Measurements from ENCODE around the gene NOD1. TPM values are rescaled to one million over a fixed set of nuclear protein-coding genes. Genes with fewer than 3 reads are reported as not detected.
A peak's percentile ranks its signal among the peaks of the same experiment; 100 is the strongest.

NOD1 gene
- total and polyA plus RNA-seq, 2 of the 13 experiments (the other 11 are each of a cell fraction or from before 2014, with no cell fraction given): 1.7 to 2.9 TPM

- TF ChIP-seq, protein P1, sequence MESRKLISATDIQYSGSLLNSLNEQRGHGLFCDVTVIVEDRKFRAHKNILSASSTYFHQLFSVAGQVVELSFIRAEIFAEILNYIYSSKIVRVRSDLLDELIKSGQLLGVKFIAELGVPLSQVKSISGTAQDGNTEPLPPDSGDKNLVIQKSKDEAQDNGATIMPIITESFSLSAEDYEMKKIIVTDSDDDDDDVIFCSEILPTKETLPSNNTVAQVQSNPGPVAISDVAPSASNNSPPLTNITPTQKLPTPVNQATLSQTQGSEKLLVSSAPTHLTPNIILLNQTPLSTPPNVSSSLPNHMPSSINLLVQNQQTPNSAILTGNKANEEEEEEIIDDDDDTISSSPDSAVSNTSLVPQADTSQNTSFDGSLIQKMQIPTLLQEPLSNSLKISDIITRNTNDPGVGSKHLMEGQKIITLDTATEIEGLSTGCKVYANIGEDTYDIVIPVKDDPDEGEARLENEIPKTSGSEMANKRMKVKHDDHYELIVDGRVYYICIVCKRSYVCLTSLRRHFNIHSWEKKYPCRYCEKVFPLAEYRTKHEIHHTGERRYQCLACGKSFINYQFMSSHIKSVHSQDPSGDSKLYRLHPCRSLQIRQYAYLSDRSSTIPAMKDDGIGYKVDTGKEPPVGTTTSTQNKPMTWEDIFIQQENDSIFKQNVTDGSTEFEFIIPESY (CRISPR knock-in tag; IDR thresholded peaks at IDR 0.05): no peak
- TF ChIP-seq TERF1 (CRISPR knock-in tag; IDR thresholded peaks at IDR 0.05): no peak
- no peak for TF ChIP-seq ATM (IDR thresholded peaks at IDR 0.05; ENCODE audit: borderline replicate concordance)
- TF ChIP-seq ZNF44 (CRISPR knock-in tag; IDR thresholded peaks at IDR 0.05): no peak
- no peak for TF ChIP-seq HES4 (CRISPR knock-in tag; IDR thresholded peaks at IDR 0.05; ENCODE audit: borderline replicate concordance)
- TF ChIP-seq TEAD3 (CRISPR knock-in tag; optimal IDR thresholded peaks at IDR 0.05; ENCODE audit: borderline replicate concordance): peak; percentile 62
- peak; percentile 36 for TF ChIP-seq SKI (IDR thresholded peaks at IDR 0.05; ENCODE audit: partially characterized antibody)
- TF ChIP-seq DDIT3 (CRISPR knock-in tag; IDR thresholded peaks at IDR 0.05): no peak
Observed at GRCh38 chr7:30469303-30469702, 9.3 kb downstream of the NOD1 start (continued).

DNA sequence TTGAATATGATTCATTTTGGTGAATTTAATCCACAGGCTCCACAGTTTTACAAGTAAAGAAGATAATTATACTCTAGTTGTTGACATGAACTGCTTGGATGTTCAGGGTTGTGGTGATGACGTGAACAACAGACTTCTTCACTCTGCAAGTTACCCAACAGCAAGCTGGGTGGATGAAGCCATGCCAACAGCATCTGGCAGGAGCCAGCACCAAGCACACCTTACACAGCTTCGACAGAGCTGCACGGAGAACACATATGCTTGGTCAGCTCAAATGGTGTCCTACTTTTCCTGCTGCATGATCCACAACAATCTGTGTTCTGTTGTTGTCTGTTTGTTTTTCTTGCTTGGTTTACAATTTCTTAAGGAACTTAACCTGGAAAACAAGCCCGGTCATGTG is 9.8 kb downstream of the NOD1 start:
- Histone ChIP-seq H3K79me2 (ENCODE audit: insufficient read depth, low read length) (no peaks in the 10 kb centered on the region), H2AFZ (ENCODE audit: low read length) (peak overlapping the region; percentile 45), H3K4me3 (replicated peaks in 1 of 3; ENCODE audit: insufficient read depth in 1 of 3, low read depth in 2 of 3, low read length in 3 of 3) (no peak overlapping the region; a peak in 1 of 6 replicates), H4K20me1 (ENCODE audit: insufficient read depth, low read length) (no peaks in the 10 kb centered on the region), H3K4me1 (ENCODE audit: insufficient read depth, low read length) (peaks cover 19% of the 10 kb centered on the region), H3K36me3 (replicated peaks in 1 of 2; ENCODE audit: control insufficient read depth in 1 of 2, insufficient read depth in 2 of 2, low read length in 2 of 2) (no peaks in the 10 kb centered on the region), H3K9ac (ENCODE audit: insufficient read depth, low read depth, low read length) (no peak overlapping the region), H3K9me3 (ENCODE audit: low read length) (no peaks in the 10 kb centered on the region), H3K27ac (ENCODE audit: extremely low read length, insufficient read depth, low read length) (no peak overlapping the region), H3K27me3 (ENCODE audit: control insufficient read depth in 1 of 2, insufficient read depth in 2 of 2, low read length in 2 of 2) (no peaks in the 10 kb centered on the region), H3K4me2 (ENCODE audit: low read depth, low read length) (peak overlapping the region; percentile 44)
- intact Hi-C loops (cut with micrococcal nuclease; ENCODE audit: unreplicated experiment): no loop called here
- DNase-seq (ENCODE audit: low spot score) (no peak), ATAC-seq (no peak), FAIRE-seq (no peak)
- in situ Hi-C loops (cut with HindIII; ENCODE audit: extremely low pct_ligation_motif_present, low pct_unique_long_range_greater_than_20kb): no loop called here
- BruUV-seq (replicated peaks): no TSS peak
- POLR2A ChIA-PET: interaction anchor here (0.6 to 1.3 kb wide), 4 partner anchors 9 to 95 kb away, joined by 3 to 12 read pairs (median 6); partner anchors contain the start of gene NOD1
- 98% methylated on average over 4 of the region's 4 CpGs for WGBS (ENCODE audit: low lambda C conversion rate)
- CTCF ChIA-PET (ENCODE audit: low intra/inter-chr PET ratio, low total read pairs): no interaction called here
- TF ChIP-seq AGO1 (IDR thresholded peaks at IDR 0.05; ENCODE audit: low read depth, low read length, poor library complexity, severe bottlenecking): no peak
- TF ChIP-seq ZNF83 (CRISPR knock-in tag; IDR thresholded peaks at IDR 0.05; ENCODE audit: borderline replicate concordance): 0 out of 2 replicates have a peak, but pooled peaks have one; percentile 36
- TF ChIP-seq, protein P2, sequence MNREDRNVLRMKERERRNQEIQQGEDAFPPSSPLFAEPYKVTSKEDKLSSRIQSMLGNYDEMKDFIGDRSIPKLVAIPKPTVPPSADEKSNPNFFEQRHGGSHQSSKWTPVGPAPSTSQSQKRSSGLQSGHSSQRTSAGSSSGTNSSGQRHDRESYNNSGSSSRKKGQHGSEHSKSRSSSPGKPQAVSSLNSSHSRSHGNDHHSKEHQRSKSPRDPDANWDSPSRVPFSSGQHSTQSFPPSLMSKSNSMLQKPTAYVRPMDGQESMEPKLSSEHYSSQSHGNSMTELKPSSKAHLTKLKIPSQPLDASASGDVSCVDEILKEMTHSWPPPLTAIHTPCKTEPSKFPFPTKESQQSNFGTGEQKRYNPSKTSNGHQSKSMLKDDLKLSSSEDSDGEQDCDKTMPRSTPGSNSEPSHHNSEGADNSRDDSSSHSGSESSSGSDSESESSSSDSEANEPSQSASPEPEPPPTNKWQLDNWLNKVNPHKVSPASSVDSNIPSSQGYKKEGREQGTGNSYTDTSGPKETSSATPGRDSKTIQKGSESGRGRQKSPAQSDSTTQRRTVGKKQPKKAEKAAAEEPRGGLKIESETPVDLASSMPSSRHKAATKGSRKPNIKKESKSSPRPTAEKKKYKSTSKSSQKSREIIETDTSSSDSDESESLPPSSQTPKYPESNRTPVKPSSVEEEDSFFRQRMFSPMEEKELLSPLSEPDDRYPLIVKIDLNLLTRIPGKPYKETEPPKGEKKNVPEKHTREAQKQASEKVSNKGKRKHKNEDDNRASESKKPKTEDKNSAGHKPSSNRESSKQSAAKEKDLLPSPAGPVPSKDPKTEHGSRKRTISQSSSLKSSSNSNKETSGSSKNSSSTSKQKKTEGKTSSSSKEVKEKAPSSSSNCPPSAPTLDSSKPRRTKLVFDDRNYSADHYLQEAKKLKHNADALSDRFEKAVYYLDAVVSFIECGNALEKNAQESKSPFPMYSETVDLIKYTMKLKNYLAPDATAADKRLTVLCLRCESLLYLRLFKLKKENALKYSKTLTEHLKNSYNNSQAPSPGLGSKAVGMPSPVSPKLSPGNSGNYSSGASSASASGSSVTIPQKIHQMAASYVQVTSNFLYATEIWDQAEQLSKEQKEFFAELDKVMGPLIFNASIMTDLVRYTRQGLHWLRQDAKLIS (CRISPR knock-in tag; IDR thresholded peaks at IDR 0.05): no peak
- no peak for TF ChIP-seq ZFP62 (CRISPR knock-in tag; IDR thresholded peaks at IDR 0.05)
- TF ChIP-seq, protein P3, sequence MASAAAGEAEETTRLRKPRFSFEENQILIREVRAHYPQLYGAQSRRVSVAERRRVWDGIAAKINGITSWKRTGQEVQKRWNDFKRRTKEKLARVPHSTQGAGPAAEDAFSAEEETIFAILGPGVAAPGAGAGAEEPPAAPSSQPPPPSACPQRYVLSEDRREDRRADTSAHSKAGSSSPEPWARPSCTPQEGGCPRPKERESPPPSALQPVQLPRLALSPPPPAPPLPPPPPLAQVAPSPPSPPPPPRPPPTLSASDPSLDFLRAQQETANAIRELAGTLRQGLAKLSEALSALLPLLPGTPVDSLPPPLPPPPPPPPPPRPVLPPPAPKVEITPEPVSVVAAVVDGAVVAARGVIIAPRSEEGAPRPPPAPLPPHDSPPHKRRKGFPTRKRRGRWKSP (CRISPR knock-in tag; IDR thresholded peaks at IDR 0.05): 0 out of 2 replicates have a peak, but pooled peaks have one; percentile 29
- TF ChIP-seq MAFK (conservative IDR thresholded peaks at IDR 0.05 in 1 of 2, IDR thresholded peaks at IDR 0.05 in 1 of 2; ENCODE audit: low read length in 2 of 2): 0 out of 4 replicates have a peak, but pooled peaks have one; percentile 19 to 25

Measured in HepG2 (cell line).